Sciatic nerve (tissue), 2 donors: ENCODE measurements around the gene C9orf43. TPM values are rescaled to one million over a fixed set of nuclear protein-coding genes. Genes with fewer than 3 reads are reported as not detected.
"Not testable (repeated sequence)": the region's sequence is repeated elsewhere in the genome, so short reads cannot be mapped to it uniquely, and the experiment has no call there.

Experiments
- ATAC-seq: fragments of 200-7000 bp; cut with Tn5 transposase; one replicate; pipeline ENCODE4 v1.9.1; 2020; ENCODE audit warnings: mild to moderate bottlenecking, moderate library complexity
- DNase-seq: peaks from one replicate; pipeline ENCODE4 v3.0.0-alpha.2; 2020; ENCODE audit warnings: low spot score
- intact Hi-C: fragments of 100-400 bp; cut with DNase I; formaldehyde crosslinking; loops from one replicate; pipeline ENCODE4 v1.14.2; 2022
- total RNA-seq: library from RNA; stranded (reverse); fragmentation: NEBNext Ultra II Directional; extraction: Animal tissue kit (Norgen Biotek cat#: 25700); gene quantifications from one replicate; pipeline ENCODE4 v1.2.1, GENCODE V29; 2021
- donor health status: DM: no; HTN: no; CAD: no.
- donor health status: DM: no; HTN: no; CAD: no.

The C9orf43 gene
- total RNA-seq, 1 donor from 2014 or later = 0.45 TPM

- ATAC-seq, DNase-seq, intact Hi-C loops: not testable (repeated sequence)
These were observed 4.2 kb upstream of the C9orf43 start for GRCh38 chr9:113406353-113406752.

DNA sequence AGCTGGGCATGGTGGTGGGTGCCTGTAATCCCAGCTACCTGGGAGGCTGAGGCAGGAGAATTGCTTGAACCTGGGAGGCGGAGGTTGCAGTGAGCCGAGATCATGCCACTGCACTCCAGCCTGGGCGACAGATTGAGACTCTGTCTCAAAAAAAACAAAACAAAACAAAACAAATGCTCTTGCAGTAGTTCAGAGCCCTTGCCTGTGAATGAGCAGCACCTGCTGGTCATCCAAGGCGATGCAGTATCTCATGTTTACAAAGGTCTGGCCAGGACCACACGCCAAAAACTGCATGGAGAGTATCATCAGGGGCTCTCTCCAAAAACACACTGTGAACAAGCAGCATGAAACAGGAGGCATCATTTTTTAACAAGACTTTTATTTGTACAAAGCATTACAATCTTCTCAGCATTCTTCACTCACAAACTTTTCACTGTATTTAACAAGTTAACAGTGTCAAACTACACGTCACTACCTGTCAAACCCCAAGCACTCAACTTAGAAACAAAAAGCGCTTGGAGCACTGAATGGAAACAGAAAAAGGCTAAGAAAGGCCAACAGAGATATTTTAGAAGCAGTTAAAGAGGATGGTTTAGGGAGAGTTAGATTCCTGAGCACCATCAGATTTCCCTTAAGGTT is 3.6 kb upstream of the C9orf43 start:
- intact Hi-C loops, DNase-seq, ATAC-seq: not testable (repeated sequence)

DNA sequence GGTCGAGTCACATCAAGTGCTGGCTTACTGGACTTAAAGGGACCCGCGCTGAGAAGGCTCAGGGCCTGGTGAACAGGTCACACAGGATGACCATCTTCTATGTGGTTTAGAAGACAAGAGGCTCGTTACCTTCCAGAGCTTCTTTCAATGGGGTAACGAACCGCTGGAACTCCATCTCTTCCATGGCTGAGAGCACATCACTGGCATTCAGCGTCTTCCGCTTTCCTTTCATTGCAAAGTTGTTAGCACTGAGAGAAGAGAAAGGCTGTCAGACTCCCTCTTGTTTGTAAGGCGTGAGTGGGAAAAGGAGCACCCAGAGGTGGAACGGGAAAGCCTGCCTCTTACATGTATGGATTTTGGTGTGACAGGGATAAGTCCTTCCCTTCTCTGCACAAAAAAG is 1.1 kb upstream of the C9orf43 start:
- intact Hi-C loops = no loop called here
- ATAC-seq (no peak), DNase-seq (no peak)

DNA sequence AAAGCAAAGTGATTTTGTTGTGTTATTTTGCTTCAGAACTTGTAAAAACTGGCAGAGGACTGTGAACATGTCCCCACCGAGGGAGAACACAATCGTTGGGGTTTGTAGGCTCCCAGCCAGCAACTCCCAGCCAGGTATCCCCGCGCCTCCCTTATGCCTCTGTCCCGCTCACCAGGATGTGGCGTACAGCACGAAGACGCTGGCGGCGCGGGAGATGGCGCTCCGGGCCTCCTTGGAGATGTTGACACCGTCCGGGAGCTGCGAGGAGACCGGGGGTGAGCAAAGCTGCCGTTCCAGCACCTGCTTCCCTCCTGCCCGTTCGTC is 702 bp upstream of the C9orf43 start:
- intact Hi-C loops = no loop called here
- no peak for DNase-seq
- ATAC-seq = no peak

GRCh38 chr9:113416149-113416721 is 5.7 kb downstream of the C9orf43 start:
- DNase-seq (no peak), ATAC-seq (peak; percentile 65)
- intact Hi-C loops = no loop called here

DNA sequence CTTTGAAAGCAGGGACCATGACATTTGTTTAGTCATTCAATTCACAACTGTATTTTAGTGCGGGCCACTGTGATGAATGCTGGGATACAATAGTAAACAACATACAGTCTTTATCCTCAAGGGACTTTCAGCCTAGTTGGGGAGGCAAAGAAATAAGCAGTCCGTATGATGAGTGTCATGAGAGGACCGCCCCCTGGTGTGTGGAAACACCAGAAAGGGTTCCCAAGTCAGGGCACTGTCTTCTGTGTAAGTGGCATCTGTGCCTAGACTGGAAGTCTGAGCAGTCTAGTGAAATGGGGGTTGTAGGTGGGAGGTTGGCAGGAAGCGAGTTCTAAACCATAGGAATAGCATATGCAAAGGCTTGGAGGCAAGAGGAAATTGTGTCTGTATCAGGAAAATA is 6.8 kb downstream of the C9orf43 start:
- DNase-seq (no peak), ATAC-seq (no peak)
- intact Hi-C loops = no loop called here

- ATAC-seq (no peak), DNase-seq (no peak)
- intact Hi-C loops = no loop called here
These were observed 11.2 kb downstream of the C9orf43 start for GRCh38 chr9:113421726-113422125.

DNA sequence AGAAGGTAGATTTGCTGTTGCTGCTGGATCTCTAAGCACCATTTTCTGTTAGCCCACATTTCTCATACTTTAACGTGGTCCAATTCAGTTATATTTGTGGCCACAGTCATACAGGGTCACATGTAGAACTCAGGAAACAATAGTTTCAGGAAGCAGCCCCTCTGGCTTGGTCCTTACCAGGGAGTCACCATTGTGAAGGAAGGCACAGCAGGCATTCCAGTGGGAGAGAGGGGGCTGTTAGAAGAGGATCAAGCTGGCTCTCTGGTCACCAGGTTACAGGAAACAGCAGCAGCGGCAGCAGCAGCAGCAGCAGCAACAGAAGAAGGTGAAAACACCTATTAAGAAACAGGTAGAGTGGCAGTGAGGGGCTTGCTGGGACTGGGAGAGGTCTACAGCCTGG is 14.5 kb downstream of the C9orf43 start:
- no peak for DNase-seq
- intact Hi-C loops = no loop called here
- no peak for ATAC-seq

DNA sequence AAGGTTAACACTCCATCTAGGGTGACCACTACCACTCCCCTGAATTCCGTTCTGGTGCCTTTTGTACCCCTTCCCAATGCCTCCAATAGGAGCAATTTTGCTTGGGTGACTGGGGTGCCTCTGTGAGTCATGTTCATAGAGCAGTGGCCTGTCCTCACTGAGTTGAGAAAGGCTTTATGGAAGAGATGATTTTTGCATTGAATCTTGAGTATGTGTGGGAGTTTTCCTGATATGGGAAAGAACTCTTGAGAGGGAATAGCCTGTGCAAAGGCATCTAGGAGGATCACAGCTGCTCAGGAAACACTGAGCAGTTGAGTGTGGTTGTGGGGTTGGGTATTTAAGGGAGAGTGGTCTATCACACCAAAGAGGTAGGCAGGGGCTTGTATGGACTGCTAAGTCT is 16.2 kb downstream of the C9orf43 start:
- no peak for ATAC-seq
- intact Hi-C loops = no loop called here
- no peak for DNase-seq

GRCh38 chr9:113427629-113428028 is 17.1 kb downstream of the C9orf43 start:
- DNase-seq (no peak), ATAC-seq (no peak)
- intact Hi-C loops = no loop called here

GRCh38 chr9:113428062-113428615 is 17.6 kb downstream of the C9orf43 start:
- DNase-seq (no peak), ATAC-seq (peak; percentile 34)
- intact Hi-C loops = no loop called here

DNA sequence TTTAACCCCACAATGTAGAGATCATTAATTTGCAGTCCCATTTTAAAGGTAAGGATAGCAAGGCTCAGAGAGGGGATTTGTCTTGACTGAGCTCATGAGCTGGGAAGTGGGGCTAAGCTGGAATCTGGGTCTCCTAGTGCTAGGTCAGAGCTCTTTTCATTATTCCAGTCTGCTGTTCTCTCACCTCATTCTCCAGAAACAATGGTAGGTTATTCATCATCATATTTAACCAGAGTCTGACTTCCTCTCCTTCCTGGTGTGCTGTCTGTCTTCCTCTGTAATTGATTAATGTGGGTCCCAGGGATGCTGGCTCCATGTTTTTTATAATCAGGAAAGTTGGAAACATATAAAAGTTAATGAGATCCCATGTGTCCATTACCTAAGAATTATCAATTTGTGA is 20.6 kb downstream of the C9orf43 start:
- DNase-seq (no peak), ATAC-seq (no peak)
- intact Hi-C loops = no loop called here

DNA sequence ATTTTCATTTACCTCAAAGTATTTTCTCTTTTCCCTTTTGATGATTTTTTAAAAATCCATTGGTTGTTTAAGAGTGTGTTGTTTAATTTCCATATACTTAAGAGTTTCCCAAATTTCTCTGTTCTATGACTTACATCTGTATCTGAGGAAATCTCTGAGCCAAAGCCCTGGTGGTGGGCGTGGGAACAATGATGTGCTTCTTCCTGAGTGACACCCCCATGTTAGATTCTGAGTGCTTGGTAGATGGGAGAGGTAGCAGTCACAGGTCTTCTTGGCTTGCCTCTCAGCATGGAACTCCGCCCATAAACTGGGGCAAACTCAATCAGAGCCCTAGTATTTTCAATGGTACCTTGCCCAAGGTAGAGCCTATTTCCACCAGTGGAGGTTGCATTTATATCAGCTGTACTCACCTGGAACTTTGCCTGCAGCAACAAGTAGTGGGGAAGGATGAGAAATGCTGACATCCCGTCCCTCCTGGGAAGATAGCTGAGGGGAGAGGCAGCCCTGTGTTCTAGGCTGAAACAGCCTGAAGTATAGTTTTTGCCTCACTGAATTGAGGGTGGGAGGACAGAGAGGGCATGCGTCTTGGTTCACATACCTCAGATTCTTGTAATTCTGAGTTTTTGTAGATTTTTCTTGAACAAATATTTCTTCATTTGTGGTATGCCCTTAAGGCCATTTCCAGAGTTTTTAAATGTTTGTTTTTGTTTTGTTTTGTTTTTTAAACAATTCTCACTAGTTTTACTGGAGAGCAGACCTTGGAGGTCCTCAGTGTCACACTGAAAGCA is 26.4 kb downstream of the C9orf43 start:
- no peak for ATAC-seq
- intact Hi-C loops = no loop called here
- DNase-seq = no peak

DNA sequence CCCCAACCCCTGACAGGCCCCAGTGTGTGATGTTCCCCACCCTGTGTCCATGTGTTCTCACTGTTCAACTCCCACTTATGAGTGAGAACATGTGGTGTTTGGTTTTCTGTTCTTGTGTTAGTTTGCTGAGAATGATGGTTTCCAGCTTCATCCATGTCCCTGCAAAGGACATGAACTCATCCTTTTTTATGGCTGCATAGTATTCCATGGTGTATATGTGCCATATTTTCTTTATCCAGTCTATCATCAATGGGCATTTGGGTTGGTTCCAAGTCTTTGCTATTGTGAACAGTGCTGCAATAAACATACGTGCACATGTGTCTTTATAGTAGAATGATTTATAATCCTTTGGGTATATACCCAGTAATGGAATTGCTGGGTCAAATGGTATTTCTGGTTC is 27.2 kb downstream of the C9orf43 start:
- DNase-seq, intact Hi-C loops, ATAC-seq: not testable (repeated sequence)

- no peak for DNase-seq
- intact Hi-C loops = loop anchor here (10.0 kb wide), 1 partner anchor 210 kb away; no protein-coding TSS in a partner anchor
- no peak for ATAC-seq
These were observed 34.2 kb downstream of the C9orf43 start for GRCh38 chr9:113444736-113445135.

GRCh38 chr9:113446323-113446740 is 35.8 kb downstream of the C9orf43 start:
- DNase-seq (no peak), ATAC-seq (peak; percentile 56)
- intact Hi-C loops = loop anchor here (10.0 kb wide), 1 partner anchor 208 kb away; no protein-coding TSS in a partner anchor

GRCh38 chr9:113449376-113449775 is 38.8 kb downstream of the C9orf43 start:
- DNase-seq (no peak), ATAC-seq (no peak)
- intact Hi-C loops = loop anchor here (10.0 kb wide), 1 partner anchor 205 kb away; no protein-coding TSS in a partner anchor

- ATAC-seq (no peak), DNase-seq (no peak)
- intact Hi-C loops = no loop called here
These were observed 41.6 kb downstream of the C9orf43 start for GRCh38 chr9:113452113-113452605.

GRCh38 chr9:113454914-113455761 is 44.6 kb downstream of the C9orf43 start:
- DNase-seq = no peak
- intact Hi-C loops = no loop called here

More at GRCh38 chr9:113454914-113455761, 44.6 kb downstream of the C9orf43 start:
- peak; percentile 96 for ATAC-seq
